K562 (cell line): Measurements from ENCODE around the gene TARBP1. TPM values are rescaled to one million over a fixed set of nuclear protein-coding genes. Genes with fewer than 3 reads are reported as not detected.

Experiments
- ARHGAP35 ChIP-seq: fragments of 450-650 bp; IDR thresholded peaks from 2 replicates; pipeline ENCODE4 v1.6.1; 2018; ENCODE audit not compliant: partially characterized antibody
- CREM ChIP-seq: IDR thresholded peaks from 2 replicates; pipeline ENCODE4 v1.6.1; 2014; ENCODE audit warnings: antibody characterized with exemption, low read depth
- CTBP1 ChIP-seq: fragments of 450-650 bp; IDR thresholded peaks from 2 replicates; pipeline ENCODE4 v1.6.1; 2016; ENCODE audit warnings: borderline replicate concordance
- E2F3 ChIP-seq: fragments of 250-450 bp; sonication (Bioruptor Pico); IDR thresholded peaks from 2 replicates; pipeline ENCODE4 v1.4.0; 2020; ENCODE audit warnings: mild to moderate bottlenecking
- GTF2A2 ChIP-seq: IDR thresholded peaks from 2 replicates; pipeline ENCODE4 v1.6.1; 2016; ENCODE audit warnings: mild to moderate bottlenecking, missing genetic modification characterization, missing compliant biosample characterization
- HMG20A ChIP-seq: fragments of 450-650 bp; formaldehyde crosslinking; conservative IDR thresholded peaks from 2 replicates; pipeline ENCODE4 v1.4.0; 2020; ENCODE audit warnings: mild to moderate bottlenecking, mixed read lengths
- IRF2 ChIP-seq: sonication (generic); formaldehyde crosslinking; IDR thresholded peaks from 2 replicates; pipeline ENCODE4 v1.8.1; 2022; ENCODE audit warnings: mild to moderate bottlenecking, missing genetic modification reagents
- L3MBTL2 ChIP-seq: fragments of 450-650 bp; IDR thresholded peaks from 2 replicates; pipeline ENCODE4 v1.6.1; 2016; ENCODE audit warnings: mild to moderate bottlenecking, moderate library complexity
- MEF2D ChIP-seq: conservative IDR thresholded peaks from 2 replicates; pipeline ENCODE4 v1.6.1; 2016; ENCODE audit warnings: low read depth, missing genetic modification characterization, missing compliant biosample characterization
- MTF1 ChIP-seq: fragments of 250-450 bp; sonication (Bioruptor Pico); IDR thresholded peaks from 2 replicates; pipeline ENCODE4 v1.9.0; 2021; ENCODE audit warnings: moderate library complexity, mild to moderate bottlenecking, inconsistent platforms, borderline replicate concordance
- NUFIP1 ChIP-seq: fragments of 450-650 bp; IDR thresholded peaks from 2 replicates; pipeline ENCODE4 v1.6.1; 2018; ENCODE audit not compliant: partially characterized antibody
- RAD21 ChIP-seq, 2 experiments: fragments of 250-450 bp in 1 of 2; fragments of 450-650 bp in 1 of 2; sonication (Bioruptor Pico) in 1 of 2; formaldehyde crosslinking in 1 of 2; IDR thresholded peaks in 1 of 2; conservative IDR thresholded peaks in 1 of 2; 2 replicates each; pipeline versions ENCODE4 v1.4.0 to v1.8.0; 2020 to 2022; ENCODE audit warnings: mild to moderate bottlenecking in 2 of 2, moderate library complexity in 1 of 2
- SMARCE1 ChIP-seq: fragments of 450-650 bp; IDR thresholded peaks from 2 replicates; pipeline ENCODE4 v1.7.1; 2016; ENCODE audit warnings: mild to moderate bottlenecking
- ZNF212 ChIP-seq: fragments of 450-650 bp; formaldehyde crosslinking; IDR thresholded peaks from 2 replicates; pipeline ENCODE4 v1.4.0; 2020; ENCODE audit warnings: mild to moderate bottlenecking
- ZNF274 ChIP-seq: IDR thresholded peaks from 2 replicates; pipeline ENCODE4 v1.6.1; 2011; ENCODE audit warnings: low read depth, mild to moderate bottlenecking, low read length, moderate library complexity, borderline replicate concordance
- ZNF282 ChIP-seq: sonication (generic); formaldehyde crosslinking; IDR thresholded peaks from 2 replicates; pipeline ENCODE4 v1.8.1; 2023; ENCODE audit warnings: missing genetic modification reagents
- ZNF766 ChIP-seq: fragments of 200-800 bp; sonication (Bioruptor generic); conservative IDR thresholded peaks from 2 replicates; pipeline ENCODE4 v1.6.1; 2016; ENCODE audit warnings: missing genetic modification characterization, missing compliant biosample characterization
- polyA plus RNA-seq, 8 experiments: library from polyadenylated mRNA; depleted of rRNA in 4 of 8; stranded (reverse) in 5 of 8; unstranded in 3 of 8; fragments of >200 nt; fragmentation: Nextera tagmentation in 2 of 8; fragmentation: Illumina TruSeq in 1 of 8; extraction: Ambion mirVana in 2 of 8; extraction: Trizol in 1 of 8; gene quantifications; 2 replicates each; pipeline versions ENCODE4 v1.2.1 to v1.2.3, GENCODE V29; 2011 to 2014; ENCODE audit warnings: inconsistent platforms in 1 of 8, missing spikeins in 1 of 8
- total RNA-seq, 7 experiments: library from RNA; depleted of rRNA in 6 of 7; stranded (reverse); fragments of >200 nt in 6 of 7; fragmentation: Illumina TruSeq in 2 of 7; extraction: Trizol in 2 of 7; gene quantifications; 2 replicates each; pipeline versions ENCODE4 v1.2.1 to v1.2.3, GENCODE V29; 2011 to 2021; ENCODE audit warnings: low replicate concordance in 1 of 7
- TF ChIP-seq, protein P1 (sequence below): fragments of 250-450 bp; sonication (Bioruptor Pico); IDR thresholded peaks from 2 replicates; pipeline ENCODE4 v1.5.0; 2020; ENCODE audit warnings: mild to moderate bottlenecking
- TF ChIP-seq, protein P2 (sequence below): sonication (generic); formaldehyde crosslinking; IDR thresholded peaks from 2 replicates; pipeline ENCODE4 v1.8.0; 2022; ENCODE audit warnings: mild to moderate bottlenecking, missing genetic modification reagents
- TF ChIP-seq, protein P3 (sequence below): fragments of 450-650 bp; IDR thresholded peaks from 2 replicates; pipeline ENCODE4 v1.6.1; 2016; ENCODE audit warnings: missing biosample characterization, missing genetic modification characterization
- TF ChIP-seq, protein P4 (sequence below): fragments of 450-650 bp; IDR thresholded peaks from 2 replicates; pipeline ENCODE4 v1.6.1; 2016; ENCODE audit warnings: antibody characterized with exemption
- TF ChIP-seq, protein P5 (sequence below): sonication (generic); formaldehyde crosslinking; IDR thresholded peaks from 2 replicates; pipeline ENCODE4 v1.8.1; 2023; ENCODE audit warnings: mild to moderate bottlenecking, missing genetic modification reagents

Gene TARBP1
- total and polyA plus RNA-seq, 9 of the 15 experiments (the other 6 are each of a cell fraction or from before 2014, with no cell fraction given), result 8.8 to 48.0 (median 22.9) TPM

DNA sequence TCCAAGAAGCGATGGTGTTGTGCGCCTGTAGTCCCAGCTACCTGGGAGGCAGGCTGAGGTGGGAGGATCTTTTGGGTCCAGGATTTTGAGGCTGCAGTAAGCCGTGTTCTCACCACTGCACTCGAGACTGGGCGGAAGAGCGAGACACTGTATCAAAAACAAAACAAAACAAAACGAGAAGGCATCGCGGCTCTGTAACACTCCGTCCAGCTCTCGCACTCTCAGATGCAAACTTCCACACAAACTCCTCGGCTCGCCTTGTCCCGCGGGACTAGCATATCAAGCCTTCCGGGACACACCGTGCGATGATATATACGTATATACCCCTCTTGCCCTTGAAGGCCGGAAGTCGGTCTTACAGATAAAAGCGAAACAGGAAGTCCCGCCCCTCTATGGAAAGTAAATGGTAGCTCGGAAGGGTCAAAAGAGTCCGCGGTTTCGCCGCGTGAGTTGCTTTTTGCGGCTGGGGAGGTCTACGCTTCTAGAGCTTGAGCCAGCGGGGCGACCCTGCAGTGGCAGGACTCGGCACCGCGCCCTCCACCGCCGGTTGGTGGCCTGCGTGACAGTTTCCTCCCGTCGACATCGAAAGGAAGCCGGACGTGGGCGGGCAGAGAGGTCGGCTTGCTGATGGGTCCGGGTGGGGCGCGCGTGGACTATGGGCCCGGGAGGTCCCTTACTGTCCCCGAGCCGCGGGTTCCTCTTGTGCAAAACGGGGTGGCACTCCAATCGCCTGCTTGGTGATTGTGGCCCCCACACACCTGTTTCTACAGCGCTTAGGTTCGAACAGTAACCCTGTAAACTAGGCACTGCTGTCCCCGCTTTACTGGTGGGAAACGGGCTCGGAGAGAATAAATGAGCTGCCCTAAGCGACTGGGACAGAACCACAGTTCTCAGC, 105.7 kb downstream of the TARBP1 start, which contains the start of gene COA6 (continued):
- TF ChIP-seq, protein P1, sequence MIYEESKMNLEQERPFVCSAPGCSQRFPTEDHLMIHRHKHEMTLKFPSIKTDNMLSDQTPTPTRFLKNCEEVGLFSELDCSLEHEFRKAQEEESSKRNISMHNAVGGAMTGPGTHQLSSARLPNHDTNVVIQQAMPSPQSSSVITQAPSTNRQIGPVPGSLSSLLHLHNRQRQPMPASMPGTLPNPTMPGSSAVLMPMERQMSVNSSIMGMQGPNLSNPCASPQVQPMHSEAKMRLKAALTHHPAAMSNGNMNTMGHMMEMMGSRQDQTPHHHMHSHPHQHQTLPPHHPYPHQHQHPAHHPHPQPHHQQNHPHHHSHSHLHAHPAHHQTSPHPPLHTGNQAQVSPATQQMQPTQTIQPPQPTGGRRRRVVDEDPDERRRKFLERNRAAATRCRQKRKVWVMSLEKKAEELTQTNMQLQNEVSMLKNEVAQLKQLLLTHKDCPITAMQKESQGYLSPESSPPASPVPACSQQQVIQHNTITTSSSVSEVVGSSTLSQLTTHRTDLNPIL (CRISPR knock-in tag), result no peak
- TF ChIP-seq, protein P2, sequence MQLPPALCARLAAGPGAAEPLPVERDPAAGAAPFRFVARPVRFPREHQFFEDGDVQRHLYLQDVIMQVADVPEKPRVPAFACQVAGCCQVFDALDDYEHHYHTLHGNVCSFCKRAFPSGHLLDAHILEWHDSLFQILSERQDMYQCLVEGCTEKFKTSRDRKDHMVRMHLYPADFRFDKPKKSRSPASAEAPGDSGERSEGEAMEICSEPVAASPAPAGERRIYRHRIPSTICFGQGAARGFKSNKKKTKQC (CRISPR knock-in tag), result peak; percentile 81
- TF ChIP-seq GTF2A2 (tag) (peak; percentile 81), HMG20A (no peak), CREM (peak; percentile 78), SMARCE1 (peak; percentile 43; the same call in 1 of the 2 replicates), ZNF766 (CRISPR knock-in tag) (peak; percentile 68; the same call in 1 of the 2 replicates), IRF2 (CRISPR knock-in tag) (no peak; the same call in 1 of the 2 replicates), E2F3 (peak; percentile 30; the same call in 1 of the 2 replicates), L3MBTL2 (peak; percentile 85), ZNF274 (no peak), NUFIP1 (no peak), RAD21 (CRISPR knock-in tag; conservative IDR thresholded peaks at IDR 0.05 in 1 of 2, IDR thresholded peaks at IDR 0.05 in 1 of 2) (peak in 1 of 2 experiments; percentile 20; a peak in 2 of 4 replicates), MEF2D (peak; percentile 60), CTBP1 (peak; percentile 83), ZNF282 (CRISPR knock-in tag) (peak; percentile 81; the same call in 1 of the 2 replicates), ZNF212 (no peak; the same call in 1 of the 2 replicates), ARHGAP35 (peak; percentile 80), MTF1 (CRISPR knock-in tag) (no peak)
- TF ChIP-seq, protein P3, sequence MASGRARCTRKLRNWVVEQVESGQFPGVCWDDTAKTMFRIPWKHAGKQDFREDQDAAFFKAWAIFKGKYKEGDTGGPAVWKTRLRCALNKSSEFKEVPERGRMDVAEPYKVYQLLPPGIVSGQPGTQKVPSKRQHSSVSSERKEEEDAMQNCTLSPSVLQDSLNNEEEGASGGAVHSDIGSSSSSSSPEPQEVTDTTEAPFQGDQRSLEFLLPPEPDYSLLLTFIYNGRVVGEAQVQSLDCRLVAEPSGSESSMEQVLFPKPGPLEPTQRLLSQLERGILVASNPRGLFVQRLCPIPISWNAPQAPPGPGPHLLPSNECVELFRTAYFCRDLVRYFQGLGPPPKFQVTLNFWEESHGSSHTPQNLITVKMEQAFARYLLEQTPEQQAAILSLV (tag), result peak; percentile 43; the same call in 1 of the 2 replicates
- TF ChIP-seq, protein P4, sequence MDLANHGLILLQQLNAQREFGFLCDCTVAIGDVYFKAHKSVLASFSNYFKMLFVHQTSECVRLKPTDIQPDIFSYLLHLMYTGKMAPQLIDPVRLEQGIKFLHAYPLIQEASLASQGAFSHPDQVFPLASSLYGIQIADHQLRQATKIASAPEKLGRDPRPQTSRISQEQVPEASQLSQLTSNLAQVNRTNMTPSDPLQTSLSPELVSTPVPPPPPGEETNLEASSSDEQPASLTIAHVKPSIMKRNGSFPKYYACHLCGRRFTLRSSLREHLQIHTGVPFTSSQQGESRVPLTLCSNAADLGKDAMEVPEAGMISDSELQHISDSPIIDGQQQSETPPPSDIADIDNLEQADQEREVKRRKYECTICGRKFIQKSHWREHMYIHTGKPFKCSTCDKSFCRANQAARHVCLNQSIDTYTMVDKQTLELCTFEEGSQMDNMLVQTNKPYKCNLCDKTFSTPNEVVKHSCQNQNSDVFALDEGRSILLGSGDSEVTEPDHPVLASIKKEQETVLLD, result peak; percentile 63; the same call in 1 of the 2 replicates
- TF ChIP-seq, protein P5, sequence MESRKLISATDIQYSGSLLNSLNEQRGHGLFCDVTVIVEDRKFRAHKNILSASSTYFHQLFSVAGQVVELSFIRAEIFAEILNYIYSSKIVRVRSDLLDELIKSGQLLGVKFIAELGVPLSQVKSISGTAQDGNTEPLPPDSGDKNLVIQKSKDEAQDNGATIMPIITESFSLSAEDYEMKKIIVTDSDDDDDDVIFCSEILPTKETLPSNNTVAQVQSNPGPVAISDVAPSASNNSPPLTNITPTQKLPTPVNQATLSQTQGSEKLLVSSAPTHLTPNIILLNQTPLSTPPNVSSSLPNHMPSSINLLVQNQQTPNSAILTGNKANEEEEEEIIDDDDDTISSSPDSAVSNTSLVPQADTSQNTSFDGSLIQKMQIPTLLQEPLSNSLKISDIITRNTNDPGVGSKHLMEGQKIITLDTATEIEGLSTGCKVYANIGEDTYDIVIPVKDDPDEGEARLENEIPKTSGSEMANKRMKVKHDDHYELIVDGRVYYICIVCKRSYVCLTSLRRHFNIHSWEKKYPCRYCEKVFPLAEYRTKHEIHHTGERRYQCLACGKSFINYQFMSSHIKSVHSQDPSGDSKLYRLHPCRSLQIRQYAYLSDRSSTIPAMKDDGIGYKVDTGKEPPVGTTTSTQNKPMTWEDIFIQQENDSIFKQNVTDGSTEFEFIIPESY (CRISPR knock-in tag), result peak; percentile 62; the same call in 1 of the 2 replicates
